Stimulated activated CD4-positive, alpha-beta T cell treated with anti-CD3 and anti-CD28 coated beads, TNF-alpha, amount 100 ng/mL, for 4 hours (primary cell): ENCODE results near the gene ABCC9.
"Not testable (repeated sequence)": the region's sequence is repeated elsewhere in the genome, so short reads cannot be mapped to it uniquely, and the experiment has no call there.

Experiments used
- DNase-seq, 3 experiments: peaks; one replicate each; pipeline ENCODE4 v3.0.0-alpha.2; 2020; ENCODE audit warnings: low read depth in 3 of 3

The ABCC9 gene

DNA sequence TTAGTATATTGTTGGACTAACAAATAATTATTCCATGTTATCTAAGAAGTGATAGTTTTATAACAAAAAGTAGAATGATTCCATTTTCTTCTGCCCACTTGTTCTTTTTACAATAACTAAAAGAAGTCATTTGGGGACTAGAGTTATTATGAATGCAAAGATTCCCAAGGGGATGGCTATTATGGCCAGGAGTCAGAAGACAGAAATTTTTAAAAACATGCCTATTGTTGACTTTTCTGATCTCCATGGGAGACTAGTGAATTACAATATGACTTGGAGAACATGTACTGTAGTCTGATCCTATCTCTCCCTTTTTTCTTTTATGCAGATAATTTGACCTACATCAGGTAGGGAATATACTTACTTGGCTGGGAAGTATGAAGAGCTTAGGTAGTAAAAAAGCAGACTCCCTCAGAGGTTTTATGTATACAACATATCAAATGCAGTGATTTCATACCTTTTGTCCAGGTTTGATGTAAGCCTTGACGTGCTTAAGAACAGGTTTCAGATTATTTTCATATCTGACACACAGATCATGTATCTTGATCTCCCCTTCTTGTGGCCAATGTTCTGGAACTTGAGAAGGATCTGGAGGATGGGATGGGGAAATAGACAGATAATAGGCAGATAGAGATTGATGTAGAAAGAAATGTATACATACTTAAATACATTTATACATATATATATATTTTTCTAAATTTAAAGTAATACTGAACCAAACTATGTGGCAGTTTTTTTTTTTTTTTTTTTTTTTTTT is 125.7 kb downstream of the ABCC9 start:
- DNase-seq = no peak

GRCh38 chr12:21814814-21815213 is 126.4 kb downstream of the ABCC9 start:
- no peak for DNase-seq

- DNase-seq = no peak
Observed at GRCh38 chr12:21814327-21814726, 126.9 kb downstream of the ABCC9 start.

DNA sequence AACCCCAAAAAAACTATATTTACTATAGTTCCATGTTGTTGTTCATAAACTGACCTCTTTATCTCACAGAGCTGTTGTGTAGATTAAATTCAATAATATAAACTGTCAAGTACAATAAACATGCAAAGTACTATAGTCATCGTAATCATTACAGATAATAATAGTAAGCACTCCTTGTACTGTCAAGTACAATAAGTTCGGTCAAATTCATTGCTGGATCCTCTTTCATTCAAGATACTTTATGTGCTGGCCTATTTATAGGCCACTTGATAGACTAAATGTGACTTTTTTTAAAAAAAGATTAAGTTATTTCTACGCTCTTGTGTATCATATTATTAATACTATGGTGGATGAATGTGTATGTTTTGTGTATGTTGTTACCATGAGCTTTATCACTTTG is 127.5 kb downstream of the ABCC9 start:
- DNase-seq = no peak

- DNase-seq = no peak
Observed at GRCh38 chr12:21813125-21813524, 128.1 kb downstream of the ABCC9 start.

- not testable (repeated sequence) for DNase-seq
Observed at GRCh38 chr12:21812340-21812739, 128.9 kb downstream of the ABCC9 start.

DNA sequence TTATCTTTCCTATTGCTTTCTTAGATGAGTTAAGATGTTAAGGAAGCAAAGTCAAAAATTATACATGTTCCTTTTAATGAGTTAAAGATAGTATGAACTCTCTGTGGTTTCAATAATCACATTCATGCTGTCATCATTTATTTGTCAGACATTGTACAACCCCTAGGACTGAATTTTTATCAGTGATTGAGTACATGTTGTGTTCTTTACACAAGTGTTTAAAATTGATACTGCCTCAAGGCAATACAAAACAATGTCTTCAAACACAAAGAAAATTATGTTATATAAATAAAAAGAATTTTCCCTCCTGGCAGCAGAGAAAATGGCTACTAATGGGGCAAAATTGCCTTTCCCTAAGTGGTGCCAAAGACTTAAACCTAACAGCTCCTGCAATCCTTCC is 132.1 kb downstream of the ABCC9 start:
- DNase-seq = no peak

DNA sequence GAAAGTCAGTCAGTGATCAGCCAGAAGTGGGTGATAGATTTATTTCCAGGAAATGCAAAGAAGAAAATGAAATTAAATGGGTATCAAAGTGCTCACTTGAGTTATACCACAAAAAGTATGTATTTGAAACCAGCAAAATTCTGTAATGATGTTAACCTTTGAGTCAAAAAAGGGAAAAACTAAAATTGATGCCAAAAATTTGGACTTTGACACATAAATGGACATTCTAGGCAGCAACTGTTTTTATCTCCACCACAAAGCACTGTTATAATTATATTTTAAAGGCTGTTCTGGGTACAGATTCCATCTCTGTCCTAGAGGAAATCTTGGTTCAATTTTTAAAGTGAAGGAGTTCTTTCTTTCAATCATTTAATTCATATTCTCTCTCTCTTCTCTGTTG is 135.0 kb downstream of the ABCC9 start:
- DNase-seq = no peak

DNA sequence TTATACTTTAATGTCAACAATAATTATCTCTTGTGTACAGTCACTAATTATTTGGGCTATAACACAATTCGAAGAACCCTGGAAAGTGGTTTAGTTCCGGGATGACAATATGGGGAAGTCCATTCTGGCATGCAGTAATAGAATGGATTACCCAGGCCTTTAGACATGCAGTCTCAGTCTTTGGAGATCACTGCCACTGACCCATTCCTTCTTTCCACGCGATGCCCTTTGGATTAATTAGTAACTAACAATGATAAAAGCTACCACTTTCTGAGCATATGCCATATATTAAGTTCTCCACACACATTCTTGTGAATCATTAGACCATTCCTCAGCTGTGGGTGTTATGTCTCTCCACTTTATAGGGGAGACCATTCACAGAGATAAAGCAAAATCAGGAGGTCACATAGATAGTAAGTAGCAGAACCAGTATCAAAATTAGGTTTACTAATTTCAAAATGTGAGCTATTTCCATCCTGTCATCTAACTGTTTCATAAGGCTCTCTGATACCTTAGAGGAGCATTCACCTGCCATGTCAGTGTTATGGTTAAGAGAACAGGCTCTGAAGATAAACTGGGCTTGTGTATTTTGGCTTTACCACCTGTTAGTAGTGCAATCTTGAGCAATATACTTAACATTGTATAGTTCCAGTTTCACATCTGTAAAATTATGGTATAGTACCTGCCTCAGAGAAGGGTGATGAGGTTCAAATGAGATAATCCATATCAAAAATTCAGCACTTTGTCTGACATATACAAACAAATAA is 139.5 kb downstream of the ABCC9 start:
- DNase-seq = no peak

- no peak for DNase-seq
Observed at GRCh38 chr12:21800011-21800410, 141.2 kb downstream of the ABCC9 start.

DNA sequence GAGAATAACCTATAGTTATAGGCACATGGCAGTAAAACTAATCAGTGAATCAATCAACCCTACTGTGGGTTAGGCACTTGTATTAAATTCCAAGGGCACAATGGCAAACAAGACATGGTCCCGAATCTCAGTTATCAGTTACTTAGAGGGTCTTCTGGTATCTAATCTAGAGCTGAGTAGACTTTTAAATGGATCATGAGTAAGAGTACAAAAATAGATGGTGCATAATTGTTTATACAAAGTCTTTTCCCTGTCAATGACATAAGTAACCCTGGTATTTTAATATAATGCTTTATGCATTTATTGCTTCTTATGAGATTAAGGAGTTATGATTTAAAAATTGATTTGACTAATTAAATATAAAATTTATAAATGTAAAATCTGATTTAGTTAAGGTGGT is 143.7 kb downstream of the ABCC9 start:
- no peak for DNase-seq

GRCh38 chr12:21795648-21796328 is 145.4 kb downstream of the ABCC9 start:
- DNase-seq = no peak

DNA sequence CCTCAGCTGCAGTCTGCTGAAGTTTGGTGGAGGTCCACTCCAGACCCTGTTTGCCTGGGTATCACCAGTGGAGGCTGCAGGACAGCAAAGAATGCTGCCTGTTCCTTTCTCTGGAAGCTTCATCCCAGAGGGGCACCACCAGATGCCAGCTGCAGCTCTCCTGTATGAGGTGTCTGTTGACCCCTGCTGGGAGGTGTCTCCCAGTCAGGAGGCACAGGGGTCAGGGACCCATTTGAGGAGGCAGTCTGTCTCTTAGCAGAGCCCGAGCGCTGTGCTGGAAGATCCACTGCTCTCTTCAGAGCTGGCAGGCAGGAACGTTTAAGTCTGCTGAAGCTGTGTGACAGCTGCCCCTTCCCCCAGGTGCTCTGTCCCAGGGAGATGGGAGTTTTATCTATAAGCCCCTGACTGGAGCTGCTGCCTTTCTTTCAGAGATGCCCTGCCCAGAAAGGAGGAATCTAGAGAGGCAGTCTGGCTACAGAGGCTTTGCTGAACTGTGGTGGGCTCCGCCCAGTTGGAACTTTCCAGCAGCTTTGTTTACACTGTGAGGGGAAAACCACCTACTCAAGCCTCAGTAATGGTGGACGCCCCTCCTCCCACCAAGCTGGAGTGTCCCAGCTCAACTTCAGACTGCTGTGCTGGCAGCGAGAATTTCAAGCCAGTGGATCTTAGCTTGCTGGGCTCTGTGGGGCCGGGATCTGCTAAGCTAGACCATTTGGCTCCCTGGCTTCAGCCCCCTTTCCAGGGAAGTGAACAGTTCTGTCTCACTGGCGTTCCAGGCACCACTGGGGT is 146.2 kb downstream of the ABCC9 start:
- not testable (repeated sequence) for DNase-seq

DNA sequence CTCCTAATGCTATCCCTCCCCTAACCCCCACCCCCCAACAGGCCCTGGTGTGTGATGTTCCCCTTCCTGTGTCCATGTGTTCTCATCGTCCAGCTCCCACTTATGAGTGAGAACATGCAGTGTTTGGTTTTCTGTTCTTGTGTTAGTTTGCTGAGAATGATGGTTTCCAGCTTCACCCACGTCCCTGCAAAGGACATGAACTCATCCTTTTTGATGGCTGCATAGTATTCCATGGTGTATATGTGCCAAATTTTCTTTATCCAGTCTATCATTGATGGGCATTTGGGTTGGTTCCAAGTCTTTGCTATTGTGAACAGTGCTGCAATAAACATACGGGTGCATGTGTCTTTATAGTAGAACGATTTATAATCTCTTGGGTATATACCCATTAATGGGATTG is 151.5 kb downstream of the ABCC9 start:
- not testable (repeated sequence) for DNase-seq

DNA sequence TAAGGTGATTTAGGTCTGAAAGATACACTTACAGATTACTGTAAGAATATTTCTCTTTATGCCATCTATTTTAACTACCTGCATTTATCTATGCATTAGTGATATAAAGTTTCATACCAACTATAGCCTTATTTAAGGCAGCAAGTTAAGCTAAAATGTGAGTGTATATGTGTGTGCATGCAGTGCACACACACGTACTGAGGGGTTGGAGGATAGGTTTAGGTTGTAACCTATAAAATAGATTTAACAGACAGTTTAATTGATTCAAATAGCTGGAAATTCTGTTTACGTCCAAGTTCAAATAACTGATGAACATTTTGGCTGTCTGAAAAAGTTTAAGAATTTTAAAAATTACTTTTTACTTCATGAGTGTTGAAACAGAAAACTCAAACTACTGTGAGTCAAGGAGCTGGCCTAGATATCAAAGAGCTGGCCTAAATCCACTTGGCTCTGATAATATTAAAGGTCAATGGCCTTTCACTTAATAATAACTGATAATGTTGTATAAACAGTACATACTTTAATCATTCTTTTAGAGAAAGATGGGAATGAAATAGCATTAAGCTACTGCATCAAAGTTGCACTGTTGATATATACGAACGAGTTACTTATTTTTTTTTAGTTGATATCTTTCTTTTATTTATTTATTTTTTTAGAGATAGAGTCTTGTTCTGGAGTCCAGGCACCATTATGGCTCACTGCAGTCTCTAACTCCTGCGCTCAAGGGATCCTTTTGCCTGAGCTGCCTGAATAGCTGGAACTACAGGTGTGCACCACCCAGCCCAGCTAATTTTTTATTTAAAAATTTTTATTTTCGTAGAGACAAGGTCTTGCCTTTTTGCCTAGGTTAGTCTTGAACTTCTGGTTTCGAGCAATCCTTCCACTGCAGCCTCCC is 152.9 kb downstream of the ABCC9 start:
- DNase-seq = no peak

- DNase-seq = no peak
Observed at GRCh38 chr12:21786041-21786531, 155.1 kb downstream of the ABCC9 start.

GRCh38 chr12:21782723-21783122 is 158.5 kb downstream of the ABCC9 start:
- not testable (repeated sequence) for DNase-seq

- no peak for DNase-seq
Observed at GRCh38 chr12:21780786-21781185, 160.4 kb downstream of the ABCC9 start.

DNA sequence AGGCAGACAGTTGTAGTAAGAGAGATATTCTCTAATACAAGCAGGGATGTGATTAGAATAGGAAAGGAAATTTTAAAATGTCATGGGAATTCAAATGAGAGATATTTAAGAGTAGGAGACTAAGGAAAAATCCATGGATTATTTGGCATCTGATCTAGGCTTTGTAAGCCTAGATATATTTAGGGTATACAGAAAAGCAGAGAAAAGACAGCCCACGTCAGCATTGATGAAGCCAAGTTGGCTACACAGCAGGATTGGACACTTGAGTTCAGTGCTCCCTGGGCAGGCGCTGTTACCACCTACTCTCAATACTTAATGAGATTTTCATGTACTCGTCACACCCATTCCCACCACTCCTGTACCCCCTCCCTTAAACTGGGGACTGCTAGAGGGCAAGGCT is 165.1 kb downstream of the ABCC9 start:
- DNase-seq = no peak

DNA sequence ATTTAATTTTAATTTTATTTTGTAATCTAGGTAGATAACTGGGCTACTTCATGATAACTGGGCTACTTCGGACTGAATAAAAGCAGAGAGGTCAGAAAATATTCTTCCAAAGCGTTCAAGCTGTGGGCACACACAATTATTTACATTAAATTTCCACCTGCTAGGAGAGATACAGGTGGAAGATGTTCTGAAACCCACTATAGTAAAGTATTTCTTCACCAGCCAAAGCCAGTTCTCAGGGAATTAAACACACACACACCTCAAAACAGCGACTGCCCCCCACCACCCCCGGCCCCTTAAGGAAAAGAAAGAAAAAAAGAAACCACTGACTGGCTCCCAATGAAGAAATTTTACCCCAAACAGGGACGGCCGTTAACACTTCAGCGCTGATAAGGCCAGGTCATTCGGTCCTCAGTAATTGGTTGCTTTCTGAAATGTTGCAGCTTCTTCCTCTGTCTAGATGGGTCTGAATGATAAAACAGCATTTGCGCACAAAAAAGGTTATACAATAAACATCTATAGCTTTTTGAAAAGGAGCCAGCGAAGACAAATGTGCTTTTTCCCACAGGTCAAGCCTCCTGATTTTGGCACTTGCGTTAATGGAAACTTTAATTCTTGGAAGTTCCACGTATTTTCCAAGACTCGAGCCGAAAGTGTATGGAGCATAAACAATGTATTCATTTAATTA is 165.9 kb downstream of the ABCC9 start:
- no peak for DNase-seq
